22Rv1 (cell line): ENCODE data around the gene SEPSECS.

Source experiments
- H3K27ac ChIP-seq: fragments of 450-650 bp; 2 replicates; pipeline ENCODE4 v1.5.1; 2017
- ZFX ChIP-seq: fragments of 450-650 bp; IDR thresholded peaks from 2 replicates; pipeline ENCODE4 v1.6.1; 2017; ENCODE audit warnings: antibody characterized with exemption, borderline replicate concordance
- TF ChIP-seq, protein P1 (sequence below): fragments of 450-650 bp; IDR thresholded peaks from 2 replicates; pipeline ENCODE4 v1.5.1; 2017; ENCODE audit warnings: mild to moderate bottlenecking

The SEPSECS gene

GRCh38 chr4:25109511-25109910 is 50.7 kb downstream of the SEPSECS start:
- no peak overlapping the region for H3K27ac ChIP-seq

GRCh38 chr4:25108556-25108955 is 51.7 kb downstream of the SEPSECS start:
- H3K27ac ChIP-seq: no peak overlapping the region
- no peak for TF ChIP-seq ZFX
- TF ChIP-seq, protein P1, sequence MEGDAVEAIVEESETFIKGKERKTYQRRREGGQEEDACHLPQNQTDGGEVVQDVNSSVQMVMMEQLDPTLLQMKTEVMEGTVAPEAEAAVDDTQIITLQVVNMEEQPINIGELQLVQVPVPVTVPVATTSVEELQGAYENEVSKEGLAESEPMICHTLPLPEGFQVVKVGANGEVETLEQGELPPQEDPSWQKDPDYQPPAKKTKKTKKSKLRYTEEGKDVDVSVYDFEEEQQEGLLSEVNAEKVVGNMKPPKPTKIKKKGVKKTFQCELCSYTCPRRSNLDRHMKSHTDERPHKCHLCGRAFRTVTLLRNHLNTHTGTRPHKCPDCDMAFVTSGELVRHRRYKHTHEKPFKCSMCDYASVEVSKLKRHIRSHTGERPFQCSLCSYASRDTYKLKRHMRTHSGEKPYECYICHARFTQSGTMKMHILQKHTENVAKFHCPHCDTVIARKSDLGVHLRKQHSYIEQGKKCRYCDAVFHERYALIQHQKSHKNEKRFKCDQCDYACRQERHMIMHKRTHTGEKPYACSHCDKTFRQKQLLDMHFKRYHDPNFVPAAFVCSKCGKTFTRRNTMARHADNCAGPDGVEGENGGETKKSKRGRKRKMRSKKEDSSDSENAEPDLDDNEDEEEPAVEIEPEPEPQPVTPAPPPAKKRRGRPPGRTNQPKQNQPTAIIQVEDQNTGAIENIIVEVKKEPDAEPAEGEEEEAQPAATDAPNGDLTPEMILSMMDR: no peak

More at GRCh38 chr4:25109511-25109910, 50.7 kb downstream of the SEPSECS start:
- no peak for TF ChIP-seq ZFX
- TF ChIP-seq, protein P1: no peak

DNA sequence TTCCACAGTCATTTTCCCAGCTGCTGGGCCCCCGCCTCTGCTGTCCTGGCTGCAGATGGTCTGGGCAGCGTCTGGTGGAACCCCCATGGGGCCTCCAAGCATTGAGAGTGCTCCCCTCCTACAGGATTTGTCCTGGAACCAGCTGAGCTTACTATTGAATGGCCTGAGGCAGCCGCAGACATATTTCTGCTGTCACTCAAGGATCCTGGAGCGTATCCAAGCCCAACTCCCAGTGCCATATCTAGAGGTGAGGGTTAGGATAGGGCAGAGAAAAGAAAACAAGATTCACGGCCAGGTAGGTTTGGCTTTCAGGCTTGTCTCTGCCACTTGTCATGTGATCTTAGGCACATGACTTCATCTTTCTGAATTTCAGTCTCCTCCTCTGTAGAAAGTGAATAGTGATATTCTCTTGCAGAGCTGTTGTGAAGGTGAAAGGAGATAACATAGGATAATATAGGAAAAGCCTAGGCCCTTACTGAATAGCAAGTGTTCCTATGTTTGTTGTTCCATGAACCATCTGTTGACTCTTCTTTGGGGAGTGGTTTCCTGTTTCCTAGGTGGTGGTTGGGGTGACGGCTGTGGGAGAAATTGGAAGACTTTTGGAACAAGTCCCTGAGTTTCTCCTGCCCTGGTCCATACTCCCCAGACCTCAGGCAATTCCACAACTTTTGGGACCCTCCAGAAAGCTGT is 52.3 kb downstream of the SEPSECS start:
- TF ChIP-seq ZFX: no peak
- TF ChIP-seq, protein P1: no peak

DNA sequence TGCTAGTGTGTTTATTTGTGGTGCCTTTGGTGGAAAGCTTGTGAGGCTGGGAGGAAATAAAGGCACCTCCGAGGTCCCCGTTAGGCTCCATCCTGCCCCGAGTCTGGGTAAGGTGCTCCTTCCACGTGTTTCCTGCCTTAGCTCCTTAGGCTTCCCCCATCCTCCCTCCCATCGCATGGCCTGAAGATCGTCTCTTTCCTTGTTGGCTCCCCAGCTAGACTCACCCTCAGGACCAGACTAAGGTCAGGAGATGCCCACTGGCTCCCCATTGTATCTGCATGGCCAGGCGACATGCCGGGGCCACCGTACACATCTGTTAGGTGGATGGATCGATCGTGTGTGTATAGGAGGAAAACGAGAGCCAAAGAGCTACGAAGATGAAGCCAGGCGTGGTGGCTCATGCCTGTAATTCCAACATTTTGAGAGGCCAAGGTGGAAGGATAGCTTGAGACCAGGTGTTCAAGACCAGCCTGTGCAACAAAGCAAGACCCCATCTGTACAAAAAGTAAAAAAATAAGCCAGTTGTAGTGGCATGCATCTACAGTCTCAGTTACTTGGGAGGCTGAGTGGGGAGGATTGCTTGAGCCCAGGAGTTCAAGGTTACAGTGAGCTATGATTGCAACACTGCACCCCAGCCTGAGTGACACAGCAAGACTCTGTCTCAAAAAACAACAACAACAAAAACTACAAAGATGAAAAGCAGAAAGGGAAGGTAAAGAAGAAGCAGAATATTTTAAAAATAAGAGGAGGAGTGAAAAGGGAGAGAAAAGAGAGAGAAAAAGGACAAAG is 53.7 kb downstream of the SEPSECS start:
- no peak for TF ChIP-seq ZFX
- TF ChIP-seq, protein P1: no peak
- no peak overlapping the region for H3K27ac ChIP-seq

More for the DNA sequence above, 52.3 kb downstream of the SEPSECS start:
- H3K27ac ChIP-seq: no peak overlapping the region

GRCh38 chr4:25104591-25104990 is 55.7 kb downstream of the SEPSECS start:
- TF ChIP-seq, protein P1: no peak
- TF ChIP-seq ZFX: no peak
- no peak overlapping the region for H3K27ac ChIP-seq

- no peak for TF ChIP-seq ZFX
- TF ChIP-seq, protein P1: no peak
- H3K27ac ChIP-seq: no peak overlapping the region
Observed at GRCh38 chr4:25103418-25103817, 56.8 kb downstream of the SEPSECS start.

DNA sequence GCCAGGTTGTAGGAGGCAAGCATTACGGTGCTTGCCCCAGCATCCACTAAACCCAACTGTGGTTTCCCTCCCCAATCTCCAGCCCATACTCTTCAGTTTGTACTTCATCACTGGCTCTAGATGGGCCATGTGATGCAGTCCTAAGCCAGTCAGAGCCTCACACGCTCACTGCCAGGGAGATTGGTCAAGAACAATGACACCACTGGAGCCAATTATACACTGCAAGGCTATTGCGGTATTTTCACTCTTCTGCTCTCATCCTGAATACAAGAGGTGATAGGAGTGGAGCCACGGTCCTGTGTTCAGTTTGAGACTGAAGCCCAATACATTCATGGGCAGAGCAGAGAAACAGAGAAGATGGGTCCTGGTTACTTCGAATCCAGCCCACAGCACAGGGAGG is 58.4 kb downstream of the SEPSECS start:
- TF ChIP-seq, protein P1: no peak
- no peak for TF ChIP-seq ZFX
- no peak overlapping the region for H3K27ac ChIP-seq
